Stomach (tissue), 9 donors: ENCODE data around the gene WNK1. TPM values are rescaled to one million over a fixed set of nuclear protein-coding genes. Genes with fewer than 3 reads are reported as not detected.

Source experiments
- DNase-seq, 2 donors: peaks; one replicate each; pipeline versions ENCODE4 v3.0.0 to v3.0.0-alpha.2; 2013 to 2019
- H3K27ac ChIP-seq, 5 donors: fragments of 200-600 bp in 4 of 5; sonication (generic) in 4 of 5; one replicate each; pipeline ENCODE4 v1.5.1; 2013 to 2019; ENCODE audit warnings: mild to moderate bottlenecking in 1 of 5, moderate library complexity in 1 of 5
- H3K27me3 ChIP-seq, 3 donors: fragments of 200-600 bp; sonication (generic); one replicate each; pipeline ENCODE4 v1.5.1; 2017 to 2019; ENCODE audit warnings: mixed run types in 1 of 3
- H3K36me3 ChIP-seq, 4 donors: fragments of 200-600 bp; sonication (generic); 1 replicate in 3 of 4; 2 replicates in 1 of 4; pipeline ENCODE4 v1.5.1; 2016 to 2019
- H3K4me1 ChIP-seq, 4 donors: fragments of 200-600 bp; sonication (generic); one replicate each; pipeline ENCODE4 v1.5.1; 2016 to 2019
- H3K4me3 ChIP-seq, 4 donors: fragments of 200-600 bp; sonication (generic) in 3 of 4; one replicate each; pipeline ENCODE4 v1.5.1; 2016 to 2019; ENCODE audit warnings: mild to moderate bottlenecking in 1 of 4
- H3K9me3 ChIP-seq, 4 donors: fragments of 200-600 bp; sonication (generic); one replicate each; pipeline ENCODE4 v1.5.1; 2016 to 2019
- EP300 ChIP-seq: sonication (generic); formaldehyde crosslinking; IDR thresholded peaks from one replicate; pipeline ENCODE4 v1.6.1; 2017; ENCODE audit warnings: antibody characterized with exemption
- POLR2A ChIP-seq, 4 donors: fragments of 450-650 bp; IDR thresholded peaks; one replicate each; pipeline ENCODE4 v1.6.1; 2016; ENCODE audit warnings: antibody characterized with exemption in 4 of 4, control low read depth in 2 of 4, mild to moderate bottlenecking in 1 of 4, moderate library complexity in 1 of 4
- POLR2AphosphoS5 ChIP-seq, 3 donors: sonication (generic); formaldehyde crosslinking; IDR thresholded peaks; one replicate each; pipeline ENCODE4 v1.6.1; 2016; ENCODE audit warnings: antibody characterized with exemption in 3 of 3
- whole genome bisulfite sequencing, 5 donors: extraction: QIAGEN DNeasy Blood & Tissue Kit in 3 of 5; methylation state at CpG; one replicate each; pipeline versions ENCODE4 v1.1.5 to v1.1.7; 2013 to 2018; 5-methylcytosine and 5-hydroxymethylcytosine counted together
- intact Hi-C: fragments of 100-400 bp; cut with DNase I; formaldehyde crosslinking; loops from one replicate; pipeline ENCODE4 v1.15.1; 2023; ENCODE audit warnings: low total_unique reads
- polyA plus RNA-seq, 3 donors: library from polyadenylated mRNA; stranded (reverse); fragments of 200-250 nt; gene quantifications; one replicate each; pipeline ENCODE4 v1.2.3, GENCODE V29; 2013
- total RNA-seq, 5 donors: library from RNA; depleted of rRNA; stranded (reverse); fragments of >200 nt; gene quantifications; one replicate each; pipeline versions ENCODE4 v1.1.0 to v1.2.3, GENCODE V29; 2014 to 2016
- TF ChIP-seq, protein P1 (sequence below), 7 experiments: fragments of 450-650 bp in 4 of 7; fragments of 200-600 bp in 3 of 7; sonication (generic) in 3 of 7; IDR thresholded peaks; one replicate each; pipeline ENCODE4 v1.5.1; 2016 to 2019; ENCODE audit warnings: antibody characterized with exemption in 7 of 7, control low read depth in 2 of 7, mild to moderate bottlenecking in 1 of 7
- donor health status: healthy with polysubstance abuse.
- donor health status: Bipolar disorder and iron deficiency.
- donor health status: healthy.

WNK1 gene
- total and polyA plus RNA-seq, 8 donors: 13.2 to 192 (median 84.5) TPM

DNA sequence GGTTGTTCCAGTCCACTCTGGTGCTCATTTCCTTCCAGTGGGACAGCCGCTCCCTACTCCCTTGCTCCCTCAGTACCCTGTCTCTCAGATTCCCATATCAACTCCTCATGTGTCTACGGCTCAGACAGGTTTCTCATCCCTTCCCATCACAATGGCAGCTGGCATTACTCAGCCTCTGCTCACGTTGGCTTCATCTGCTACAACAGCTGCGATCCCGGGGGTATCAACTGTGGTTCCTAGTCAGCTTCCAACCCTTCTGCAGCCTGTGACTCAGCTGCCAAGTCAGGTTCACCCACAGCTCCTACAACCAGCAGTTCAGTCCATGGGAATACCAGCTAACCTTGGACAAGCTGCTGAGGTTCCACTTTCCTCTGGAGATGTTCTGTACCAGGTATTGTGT lies 127.3 kb downstream of the WNK1 start:
- intact Hi-C loops: no loop called here

DNA sequence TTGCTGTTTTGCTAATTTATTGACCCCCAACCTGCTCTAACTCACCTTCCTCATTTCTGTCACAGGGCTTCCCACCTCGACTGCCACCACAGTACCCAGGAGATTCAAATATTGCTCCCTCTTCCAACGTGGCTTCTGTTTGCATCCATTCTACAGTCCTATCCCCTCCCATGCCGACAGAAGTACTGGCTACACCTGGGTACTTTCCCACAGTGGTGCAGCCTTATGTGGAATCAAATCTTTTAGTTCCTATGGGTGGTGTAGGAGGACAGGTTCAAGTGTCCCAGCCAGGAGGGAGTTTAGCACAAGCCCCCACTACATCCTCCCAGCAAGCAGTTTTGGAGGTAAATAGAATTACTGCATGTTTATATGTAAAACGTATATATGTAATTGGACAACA lies 128.3 kb downstream of the WNK1 start:
- intact Hi-C loops: no loop called here
- TF ChIP-seq EP300 (no peak), POLR2A (IDR thresholded peaks at IDR 0.05) (no peak), POLR2AphosphoS5 (IDR thresholded peaks at IDR 0.05) (no peak)
- TF ChIP-seq, protein P1, sequence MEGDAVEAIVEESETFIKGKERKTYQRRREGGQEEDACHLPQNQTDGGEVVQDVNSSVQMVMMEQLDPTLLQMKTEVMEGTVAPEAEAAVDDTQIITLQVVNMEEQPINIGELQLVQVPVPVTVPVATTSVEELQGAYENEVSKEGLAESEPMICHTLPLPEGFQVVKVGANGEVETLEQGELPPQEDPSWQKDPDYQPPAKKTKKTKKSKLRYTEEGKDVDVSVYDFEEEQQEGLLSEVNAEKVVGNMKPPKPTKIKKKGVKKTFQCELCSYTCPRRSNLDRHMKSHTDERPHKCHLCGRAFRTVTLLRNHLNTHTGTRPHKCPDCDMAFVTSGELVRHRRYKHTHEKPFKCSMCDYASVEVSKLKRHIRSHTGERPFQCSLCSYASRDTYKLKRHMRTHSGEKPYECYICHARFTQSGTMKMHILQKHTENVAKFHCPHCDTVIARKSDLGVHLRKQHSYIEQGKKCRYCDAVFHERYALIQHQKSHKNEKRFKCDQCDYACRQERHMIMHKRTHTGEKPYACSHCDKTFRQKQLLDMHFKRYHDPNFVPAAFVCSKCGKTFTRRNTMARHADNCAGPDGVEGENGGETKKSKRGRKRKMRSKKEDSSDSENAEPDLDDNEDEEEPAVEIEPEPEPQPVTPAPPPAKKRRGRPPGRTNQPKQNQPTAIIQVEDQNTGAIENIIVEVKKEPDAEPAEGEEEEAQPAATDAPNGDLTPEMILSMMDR (IDR thresholded peaks at IDR 0.05): no peak
- 80 to 88% (median 83%) methylated on average over 4 of the region's 4 CpGs for WGBS, 5 donors

More for the DNA sequence above, 127.3 kb downstream of the WNK1 start:
- H3K4me1 ChIP-seq: no peaks in the 10 kb centered on the region
- no peaks in the 10 kb centered on the region for H3K9me3 ChIP-seq
- no peak for DNase-seq
- no peak overlapping the region for H3K27ac ChIP-seq
- H3K4me3 ChIP-seq: no peak overlapping the region
- H3K36me3 ChIP-seq: peaks cover 53 to 93% (median 84%) of the 10 kb centered on the region in 4 donors
- H3K27me3 ChIP-seq: no peaks in the 10 kb centered on the region
- 87 to 97% (median 90%) methylated on average over 5 of the region's 5 CpGs for WGBS, 5 donors
- TF ChIP-seq, protein P1 (IDR thresholded peaks at IDR 0.05): no peak
- TF ChIP-seq POLR2AphosphoS5 (IDR thresholded peaks at IDR 0.05) (no peak), POLR2A (IDR thresholded peaks at IDR 0.05) (no peak), EP300 (no peak)

DNA sequence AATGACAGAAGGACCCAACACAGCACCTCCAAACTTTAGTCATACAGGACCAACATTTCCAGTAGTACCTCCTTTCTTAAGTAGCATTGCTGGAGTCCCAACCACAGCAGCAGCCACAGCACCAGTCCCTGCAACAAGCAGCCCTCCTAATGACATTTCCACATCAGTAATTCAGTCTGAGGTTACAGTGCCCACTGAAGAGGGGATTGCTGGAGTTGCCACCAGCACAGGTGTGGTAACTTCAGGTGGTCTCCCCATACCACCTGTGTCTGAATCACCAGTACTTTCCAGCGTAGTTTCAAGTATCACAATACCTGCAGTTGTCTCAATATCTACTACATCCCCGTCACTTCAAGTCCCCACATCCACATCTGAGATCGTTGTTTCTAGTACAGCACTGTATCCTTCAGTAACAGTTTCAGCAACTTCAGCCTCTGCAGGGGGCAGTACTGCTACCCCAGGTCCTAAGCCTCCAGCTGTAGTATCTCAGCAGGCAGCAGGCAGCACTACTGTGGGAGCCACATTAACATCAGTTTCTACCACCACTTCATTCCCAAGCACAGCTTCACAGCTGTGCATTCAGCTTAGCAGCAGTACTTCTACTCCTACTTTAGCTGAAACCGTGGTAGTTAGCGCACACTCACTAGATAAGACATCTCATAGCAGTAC lies 132.5 kb downstream of the WNK1 start:
- intact Hi-C loops: no loop called here
- no peaks in the 10 kb centered on the region for H3K4me1 ChIP-seq
- H3K9me3 ChIP-seq: no peaks in the 10 kb centered on the region
- WGBS, 5 donors: 83 to 95% (median 92%) methylated on average over 5 of the region's 5 CpGs
- H3K27ac ChIP-seq: no peak overlapping the region
- H3K4me3 ChIP-seq: no peak overlapping the region
- peaks cover 81 to 100% (median 100%) of the 10 kb centered on the region in 4 donors for H3K36me3 ChIP-seq
- DNase-seq: no peak
- TF ChIP-seq POLR2AphosphoS5 (IDR thresholded peaks at IDR 0.05) (no peak), POLR2A (IDR thresholded peaks at IDR 0.05) (no peak), EP300 (no peak)
- TF ChIP-seq, protein P1 (IDR thresholded peaks at IDR 0.05): no peak
- H3K27me3 ChIP-seq: no peaks in the 10 kb centered on the region

More for the DNA sequence above, 128.3 kb downstream of the WNK1 start:
- H3K4me3 ChIP-seq: no peak overlapping the region
- no peaks in the 10 kb centered on the region for H3K27me3 ChIP-seq
- H3K4me1 ChIP-seq: no peaks in the 10 kb centered on the region
- no peak overlapping the region for H3K27ac ChIP-seq
- H3K9me3 ChIP-seq: no peaks in the 10 kb centered on the region
- peaks cover 63 to 94% (median 89%) of the 10 kb centered on the region in 4 donors for H3K36me3 ChIP-seq
- DNase-seq: no peak

DNA sequence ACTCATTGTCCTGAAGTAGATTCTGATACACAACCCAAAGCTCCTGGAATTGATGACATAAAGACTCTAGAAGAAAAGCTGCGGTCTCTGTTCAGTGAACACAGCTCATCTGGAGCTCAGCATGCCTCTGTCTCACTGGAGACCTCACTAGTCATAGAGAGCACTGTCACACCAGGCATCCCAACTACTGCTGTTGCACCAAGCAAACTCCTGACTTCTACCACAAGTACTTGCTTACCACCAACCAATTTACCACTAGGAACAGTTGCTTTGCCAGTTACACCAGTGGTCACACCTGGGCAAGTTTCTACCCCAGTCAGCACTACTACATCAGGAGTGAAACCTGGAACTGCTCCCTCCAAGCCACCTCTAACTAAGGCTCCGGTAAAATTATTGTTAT lies 133.3 kb downstream of the WNK1 start:
- H3K27ac ChIP-seq: no peak overlapping the region
- H3K36me3 ChIP-seq: peaks cover 83 to 100% (median 100%) of the 10 kb centered on the region in 4 donors
- WGBS, 5 donors: 92 to 98% (median 96%) methylated on average over 2 of the region's 2 CpGs
- H3K27me3 ChIP-seq: no peaks in the 10 kb centered on the region
- no peak overlapping the region for H3K4me3 ChIP-seq
- intact Hi-C loops: no loop called here
- no peak for DNase-seq
- TF ChIP-seq, protein P1 (IDR thresholded peaks at IDR 0.05): no peak
- no peak for TF ChIP-seq EP300
- no peak for TF ChIP-seq POLR2A (IDR thresholded peaks at IDR 0.05)
- no peak for TF ChIP-seq POLR2AphosphoS5 (IDR thresholded peaks at IDR 0.05)
- no peaks in the 10 kb centered on the region for H3K9me3 ChIP-seq
- H3K4me1 ChIP-seq: no peaks in the 10 kb centered on the region
